Stimulated activated CD8-positive, alpha-beta memory T cell treated with anti-CD3 and anti-CD28 coated beads, Interleukin-15, amount 100 ng/mL, for 1 hour (primary cell): Measurements from ENCODE around the gene CHCT1.
"Not testable (repeated sequence)": the region's sequence is repeated elsewhere in the genome, so short reads cannot be mapped to it uniquely, and the experiment has no call there.

Experiments used
- DNase-seq: peaks from one replicate; pipeline ENCODE4 v3.0.0-alpha.2; 2020; ENCODE audit warnings: low read depth

Gene CHCT1

GRCh38 chr17:60398227-60398959 lies 23.9 kb upstream of the CHCT1 start:
- no peak for DNase-seq

- DNase-seq: no peak
Measured at GRCh38 chr17:60401819-60402218, 20.5 kb upstream of the CHCT1 start.

DNA sequence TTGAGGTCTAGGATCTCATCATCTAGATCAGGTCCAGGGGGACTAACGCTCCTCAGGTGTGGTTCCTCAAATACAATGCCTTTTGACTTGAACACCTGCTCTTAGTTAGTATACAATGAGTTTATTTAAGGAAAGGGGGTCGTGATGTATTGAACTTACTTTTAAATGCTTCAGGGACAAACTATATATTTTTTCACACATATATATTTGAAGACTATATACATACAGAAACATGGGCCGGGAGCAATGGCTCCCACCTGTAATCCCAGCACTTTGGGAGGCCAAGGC lies 18.8 kb upstream of the CHCT1 start:
- DNase-seq: no peak

DNA sequence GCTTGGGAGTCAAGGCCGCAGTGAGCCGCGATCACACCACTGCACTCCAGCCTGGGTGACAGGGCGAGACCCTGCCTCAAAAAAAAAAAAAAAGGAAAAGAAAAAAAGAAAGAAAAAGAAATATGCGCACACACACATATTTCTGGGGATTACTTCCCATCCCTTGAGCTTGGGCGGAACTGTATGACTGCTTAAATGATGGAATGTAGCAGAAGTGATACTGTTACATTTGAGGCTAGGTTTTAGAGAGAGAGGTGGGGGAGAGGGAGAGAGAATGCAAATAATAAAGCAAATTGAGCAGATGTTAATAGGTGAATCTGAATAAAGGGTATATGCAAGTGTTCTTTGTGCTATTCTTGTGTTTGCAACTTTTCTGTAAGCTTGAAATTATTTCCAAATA lies 18.3 kb upstream of the CHCT1 start:
- no peak for DNase-seq

DNA sequence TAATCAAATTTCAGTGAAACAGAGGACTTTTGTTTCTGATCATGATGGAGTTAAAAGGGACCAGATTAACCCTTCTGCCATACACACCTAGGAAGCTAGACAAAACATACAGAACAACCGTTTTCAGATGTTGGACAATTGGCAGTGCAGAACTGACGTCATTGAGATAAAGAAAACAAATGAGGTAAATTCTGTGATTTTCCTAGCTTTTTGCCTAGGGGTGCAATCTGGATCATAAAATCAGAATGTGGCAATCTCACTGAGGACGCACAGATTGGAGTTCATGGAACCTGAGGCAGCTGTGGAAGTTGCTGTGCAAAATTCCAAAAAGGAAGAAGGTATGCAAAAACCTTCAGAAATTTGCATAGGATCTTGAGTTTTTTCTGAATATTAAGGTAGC lies 15.4 kb upstream of the CHCT1 start:
- DNase-seq: no peak

- DNase-seq: no peak
Measured at GRCh38 chr17:60410001-60410400, 12.3 kb upstream of the CHCT1 start.

DNA sequence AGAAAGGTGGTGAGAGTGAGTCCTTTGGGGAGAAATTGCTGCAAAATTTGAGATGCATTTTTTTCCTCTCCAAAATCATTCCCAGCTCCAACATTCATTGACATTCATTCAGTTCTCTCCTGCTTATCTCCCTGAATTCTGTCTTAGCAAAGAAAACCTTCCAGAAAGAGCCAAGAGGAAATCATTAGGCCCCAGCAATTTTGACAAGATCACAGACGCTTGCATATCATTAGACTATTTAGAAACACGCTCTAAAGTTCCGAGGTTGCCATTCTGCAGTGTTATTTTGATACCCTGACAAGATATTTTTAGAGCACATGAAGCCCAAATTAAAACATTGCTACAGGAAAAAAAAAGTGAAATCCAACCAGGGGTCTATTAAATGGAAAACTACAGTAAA lies 9.6 kb upstream of the CHCT1 start:
- no peak for DNase-seq

DNA sequence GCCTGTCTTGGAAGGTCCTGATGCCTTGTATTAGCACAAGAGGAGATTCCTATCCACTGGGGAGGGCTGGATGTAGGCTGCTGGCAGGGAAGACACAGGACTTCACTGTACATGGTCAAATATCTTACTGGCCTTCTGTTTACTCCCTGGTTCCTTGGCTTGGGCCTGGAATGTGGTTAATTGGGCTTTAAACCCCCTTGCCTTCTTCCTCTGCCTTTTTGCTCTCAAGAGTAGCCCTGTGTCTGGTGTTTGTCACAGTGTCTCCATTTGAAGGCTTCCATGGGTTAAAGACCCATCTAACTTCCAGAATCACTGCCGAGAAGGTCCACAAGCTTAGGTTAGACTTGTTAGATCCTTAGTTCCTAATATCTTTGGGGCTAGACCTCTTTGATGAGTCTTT lies 7.1 kb upstream of the CHCT1 start:
- DNase-seq: no peak

GRCh38 chr17:60416368-60416925 lies 5.8 kb upstream of the CHCT1 start:
- no peak for DNase-seq

DNA sequence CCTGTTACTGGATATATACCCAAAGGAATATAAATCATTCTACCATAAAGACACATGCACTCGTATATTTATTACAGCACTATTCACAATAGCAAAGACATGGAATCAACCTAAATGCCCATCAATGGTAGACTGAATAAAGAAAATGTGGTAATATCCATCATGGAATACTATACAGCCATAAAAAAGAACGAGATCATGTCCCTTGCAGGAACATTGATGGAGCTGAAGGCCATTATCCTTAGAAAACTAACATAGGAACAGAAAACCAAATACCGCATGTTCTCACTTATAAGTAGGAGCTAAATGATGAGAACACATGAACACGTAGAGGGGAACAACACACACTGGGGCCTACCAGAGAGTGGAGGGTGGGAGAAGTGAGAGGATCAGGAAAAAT lies 3.3 kb upstream of the CHCT1 start:
- DNase-seq: not testable (repeated sequence)

- not testable (repeated sequence) for DNase-seq
Measured at GRCh38 chr17:60419875-60420274, 2.4 kb upstream of the CHCT1 start.

DNA sequence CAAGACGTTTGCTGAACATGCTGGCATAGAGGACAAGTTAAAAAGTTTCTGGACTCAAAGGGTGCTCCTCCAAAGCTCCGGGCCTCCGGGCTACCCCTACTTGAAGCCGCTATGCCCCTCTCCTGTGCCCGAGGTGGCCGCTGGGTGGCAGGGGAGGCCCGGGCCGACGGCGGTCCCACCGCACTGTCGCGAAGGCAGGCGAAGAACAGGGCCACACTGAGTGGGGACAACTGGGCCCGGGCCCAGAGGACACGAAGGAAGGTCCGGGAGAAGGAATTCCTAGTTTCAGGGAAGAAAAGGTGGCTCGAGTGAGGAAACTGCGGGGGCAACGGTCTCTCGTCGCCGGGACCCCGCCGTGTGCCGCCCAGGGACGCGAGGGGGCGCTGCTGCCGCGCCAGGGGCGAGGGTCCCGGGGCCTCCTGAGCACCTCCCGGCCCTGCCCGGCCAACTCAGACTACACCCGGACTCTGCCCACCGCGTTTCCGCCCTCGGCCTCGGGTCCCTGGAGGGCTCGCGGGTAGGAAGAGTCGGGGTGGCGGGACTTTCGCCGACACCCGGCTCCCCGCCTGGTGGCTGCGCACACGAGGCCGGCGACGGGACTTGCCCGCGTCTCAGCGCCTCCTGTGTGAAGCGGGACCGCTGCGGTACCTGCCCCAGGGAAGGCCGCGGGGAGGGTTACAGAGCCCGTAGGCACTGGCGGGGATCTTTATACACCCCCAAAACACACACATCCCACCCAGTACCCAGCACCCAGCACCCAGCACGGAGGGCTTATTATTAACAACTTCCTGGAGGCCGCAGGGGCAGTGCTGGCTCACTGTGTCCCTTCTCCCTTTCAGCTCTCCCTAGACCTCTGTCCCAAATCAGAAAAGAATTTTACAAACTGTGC lies 772 bp upstream of the CHCT1 start:
- DNase-seq: peak; percentile 52

DNA sequence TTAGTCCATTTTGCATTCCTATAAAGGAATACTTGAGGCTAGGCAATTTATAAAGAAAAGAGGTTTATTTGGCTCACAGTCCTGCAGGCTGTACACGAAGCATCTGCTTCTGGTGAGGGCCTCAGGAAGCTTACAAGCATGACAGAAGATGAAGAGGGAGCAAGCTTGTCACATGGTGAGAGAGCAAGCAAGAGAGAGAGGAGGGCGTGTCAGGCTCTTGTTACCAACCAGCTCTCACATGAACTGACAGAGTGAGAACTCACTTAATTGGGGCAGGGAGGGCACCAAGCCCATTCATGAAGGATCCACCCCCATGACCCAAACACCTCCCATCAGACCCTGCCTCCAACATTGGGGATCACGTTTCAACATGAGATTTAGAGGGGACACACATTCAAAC lies 1.6 kb downstream of the CHCT1 start:
- no peak for DNase-seq

DNA sequence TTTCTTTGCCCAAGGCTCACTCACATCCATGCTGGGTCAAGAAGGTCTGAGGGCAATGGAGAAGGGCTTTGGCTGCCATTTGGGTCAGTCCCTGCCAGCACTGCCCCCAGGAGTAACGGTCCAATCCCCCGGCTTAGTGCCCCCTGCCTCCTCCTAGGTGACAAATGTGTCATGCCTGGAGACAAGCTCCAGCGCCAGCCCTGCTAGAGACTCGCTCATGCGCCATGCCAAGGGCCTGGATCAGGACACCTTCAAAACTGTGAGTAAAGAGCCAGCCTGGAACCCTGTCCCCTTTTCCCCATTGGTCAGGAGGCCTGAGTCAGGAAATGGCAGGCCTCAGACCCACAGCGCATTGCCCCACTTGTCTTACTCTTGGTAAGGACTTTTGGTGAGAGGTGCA lies 3.3 kb downstream of the CHCT1 start:
- DNase-seq: no peak

- no peak for DNase-seq
Measured at GRCh38 chr17:60426596-60426995, 4.3 kb downstream of the CHCT1 start.

GRCh38 chr17:60428491-60428890 lies 6.2 kb downstream of the CHCT1 start:
- DNase-seq: not testable (repeated sequence)

GRCh38 chr17:60430561-60430960 lies 8.3 kb downstream of the CHCT1 start:
- DNase-seq: not testable (repeated sequence)

DNA sequence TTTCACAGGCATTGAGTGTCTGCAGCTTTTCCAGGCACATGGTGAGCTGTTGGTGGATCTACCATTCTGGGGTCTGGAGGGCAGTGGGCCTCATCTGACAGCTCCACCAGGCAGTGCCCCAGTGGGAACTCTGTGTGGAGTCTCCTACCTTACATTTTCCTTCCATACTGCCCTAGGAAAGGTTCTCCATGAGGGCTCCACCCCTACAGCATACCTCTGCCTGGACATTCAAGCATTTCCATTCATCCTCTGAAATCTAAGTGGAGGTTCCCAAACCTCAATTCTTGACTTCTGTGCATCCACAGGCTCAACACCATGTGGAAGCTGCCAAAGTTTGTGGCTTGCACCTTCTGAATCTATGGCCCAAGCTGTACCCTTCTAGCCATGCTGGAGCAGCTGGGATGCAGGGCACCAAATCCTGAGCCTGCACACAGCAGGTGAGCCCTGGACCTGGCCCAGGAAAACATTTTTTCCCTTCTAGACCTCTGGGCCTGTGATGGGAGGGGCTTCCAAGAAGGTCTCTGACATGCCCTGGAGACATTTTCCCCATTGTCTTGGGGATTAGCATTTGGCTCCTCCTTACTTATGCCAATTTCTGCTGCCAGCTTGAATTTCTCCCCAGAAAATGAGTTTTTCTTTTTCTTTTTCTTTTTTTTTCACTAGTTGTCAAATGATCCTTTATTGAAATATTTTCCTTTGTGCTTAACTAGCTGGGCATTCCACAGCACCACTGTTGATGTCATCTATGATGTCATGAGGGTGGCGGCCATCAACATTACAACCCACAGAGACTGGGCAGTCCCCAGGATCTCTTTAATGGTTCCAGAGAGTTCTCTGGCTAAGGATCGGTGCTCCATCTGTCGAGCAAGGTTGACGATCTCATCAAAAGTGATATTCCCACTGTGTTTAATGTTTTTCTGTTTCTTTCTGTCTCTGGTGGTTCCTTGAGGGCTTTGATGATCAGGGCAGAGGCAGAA lies 11.0 kb downstream of the CHCT1 start:
- DNase-seq: not testable (repeated sequence)

GRCh38 chr17:60435244-60436167 lies 13.2 kb downstream of the CHCT1 start:
- DNase-seq: peak; percentile 26

- no peak for DNase-seq
Measured at GRCh38 chr17:60436676-60437075, 14.4 kb downstream of the CHCT1 start.

DNA sequence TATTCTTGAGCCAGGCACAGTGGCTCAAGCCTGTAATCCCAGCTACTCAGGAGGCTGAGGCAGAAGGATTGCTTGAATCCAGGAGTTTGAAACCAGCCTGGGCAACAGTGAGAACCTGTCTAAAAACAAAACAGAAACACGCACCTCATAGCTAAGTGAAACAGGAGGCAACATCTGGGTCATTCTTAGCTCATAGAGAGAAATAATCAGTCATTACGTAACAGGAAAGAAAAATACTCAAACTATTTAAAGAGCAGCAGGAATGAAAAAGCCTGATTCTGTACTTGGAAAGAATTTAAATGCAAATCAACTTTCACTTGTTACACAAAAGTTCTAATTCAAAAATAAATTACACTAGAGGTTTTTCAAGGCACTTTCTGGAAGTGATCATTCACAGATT lies 17.2 kb downstream of the CHCT1 start:
- no peak for DNase-seq
